ENCODE data around the gene TMC3.

DNA sequence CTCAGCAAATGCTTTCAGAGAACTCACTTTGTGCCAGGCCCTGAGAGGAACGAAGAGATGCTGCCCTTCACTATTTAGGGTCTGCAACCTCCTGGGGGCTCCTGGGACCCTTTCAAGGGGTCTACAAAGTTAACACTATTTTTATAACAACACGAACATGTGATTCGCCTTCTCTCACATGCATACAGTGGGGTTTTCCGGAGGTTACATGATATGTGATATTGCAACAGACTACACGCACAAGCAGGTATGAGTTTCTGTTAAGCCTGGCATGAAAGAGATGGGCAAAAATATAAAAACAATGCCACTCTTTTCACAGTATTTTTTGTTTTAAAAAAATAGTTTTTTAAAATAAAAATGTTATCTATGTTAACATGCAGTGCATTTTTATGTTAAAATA, 60.3 kb downstream of the TMC3 start:
- TF ChIP-seq TRIM24 (CRISPR knock-in tag; IDR thresholded peaks at IDR 0.05): no peak
- no peak for TF ChIP-seq POLR2AphosphoS2 (IDR thresholded peaks at IDR 0.05; ENCODE audit: low read depth, low read length)
- no peak for TF ChIP-seq FOXM1 (CRISPR knock-in tag; IDR thresholded peaks at IDR 0.05)
- TF ChIP-seq NFIC (IDR thresholded peaks at IDR 0.05; ENCODE audit: low read length): no peak
- no peak for TF ChIP-seq LBX2 (CRISPR knock-in tag; IDR thresholded peaks at IDR 0.05; ENCODE audit: borderline replicate concordance)
- TF ChIP-seq HMG20A (CRISPR knock-in tag; IDR thresholded peaks at IDR 0.05; ENCODE audit: borderline replicate concordance): no peak
- no peak for TF ChIP-seq ZNF576 (CRISPR knock-in tag; IDR thresholded peaks at IDR 0.05)
- no peak for TF ChIP-seq CREM (IDR thresholded peaks at IDR 0.05)
- no peak for TF ChIP-seq CREM (CRISPR knock-in tag; IDR thresholded peaks at IDR 0.05)
- TF ChIP-seq IRF9 (CRISPR knock-in tag; IDR thresholded peaks at IDR 0.05; ENCODE audit: borderline replicate concordance): no peak
- TF ChIP-seq, protein P1, sequence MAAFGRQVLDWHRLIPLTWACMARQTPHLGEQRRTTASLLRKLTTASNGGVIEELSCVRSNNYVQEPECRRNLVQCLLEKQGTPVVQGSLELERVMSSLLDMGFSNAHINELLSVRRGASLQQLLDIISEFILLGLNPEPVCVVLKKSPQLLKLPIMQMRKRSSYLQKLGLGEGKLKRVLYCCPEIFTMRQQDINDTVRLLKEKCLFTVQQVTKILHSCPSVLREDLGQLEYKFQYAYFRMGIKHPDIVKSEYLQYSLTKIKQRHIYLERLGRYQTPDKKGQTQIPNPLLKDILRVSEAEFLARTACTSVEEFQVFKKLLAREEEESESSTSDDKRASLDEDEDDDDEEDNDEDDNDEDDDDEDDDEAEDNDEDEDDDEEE (CRISPR knock-in tag; IDR thresholded peaks at IDR 0.05): no peak

Measured in HepG2 (cell line).